GM23338 (cell line): ENCODE data around the gene CDH23. TPM values are rescaled to one million over a fixed set of nuclear protein-coding genes. Genes with fewer than 3 reads are reported as not detected.

Experiments
- ATAC-seq: fragments of 200-7000 bp; cut with Tn5 transposase; 3 replicates; pipeline ENCODE4 v1.9.1; 2020
- DNase-seq: peaks from one replicate; pipeline ENCODE4 v3.0.0-alpha.2; 2015; ENCODE audit warnings: low spot score
- H2AFZ ChIP-seq: fragments of 200-600 bp; sonication (generic); 2 replicates; pipeline ENCODE4 v1.8.0; 2016; ENCODE audit warnings: antibody characterized with exemption, mild to moderate bottlenecking, moderate library complexity
- H3F3A ChIP-seq: fragments of 200-600 bp; sonication (generic); replicated peaks from 2 replicates; pipeline ENCODE4 v1.8.0; 2017; ENCODE audit warnings: antibody characterized with exemption, mixed run types, low read depth
- H3K27ac ChIP-seq: fragments of 200-600 bp; sonication (generic); 2 replicates; pipeline ENCODE4 v1.6.1; 2016; ENCODE audit warnings: low read depth
- H3K27me3 ChIP-seq: fragments of 200-600 bp; sonication (generic); 2 replicates; pipeline ENCODE4 v1.8.0; 2016; ENCODE audit warnings: mild to moderate bottlenecking, mixed run types, moderate library complexity; ENCODE audit not compliant: insufficient read depth
- H3K36me3 ChIP-seq: fragments of 200-600 bp; sonication (generic); 2 replicates; pipeline ENCODE4 v1.8.0; 2016; ENCODE audit warnings: mild to moderate bottlenecking; ENCODE audit not compliant: insufficient read depth
- H3K4me1 ChIP-seq: fragments of 200-600 bp; sonication (generic); 2 replicates; pipeline ENCODE4 v1.8.0; 2016; ENCODE audit warnings: mild to moderate bottlenecking, moderate library complexity; ENCODE audit not compliant: insufficient read depth
- H3K4me2 ChIP-seq: fragments of 200-600 bp; sonication (generic); 2 replicates; pipeline ENCODE4 v1.7.1; 2017; ENCODE audit warnings: mixed run types
- H3K4me3 ChIP-seq: fragments of 200-600 bp; sonication (generic); 2 replicates; pipeline ENCODE4 v1.6.1; 2016; ENCODE audit warnings: mixed run types
- H3K79me2 ChIP-seq: fragments of 200-600 bp; sonication (generic); replicated peaks from 2 replicates; pipeline ENCODE4 v1.8.0; 2017; ENCODE audit warnings: mild to moderate bottlenecking; ENCODE audit not compliant: insufficient read depth
- H3K9me2 ChIP-seq: fragments of 200-600 bp; sonication (generic); 2 replicates; pipeline ENCODE4 v1.8.0; 2017; ENCODE audit not compliant: insufficient read depth
- H4K20me1 ChIP-seq: fragments of 200-600 bp; sonication (generic); replicated peaks from 2 replicates; pipeline ENCODE4 v1.8.0; 2017; ENCODE audit warnings: mild to moderate bottlenecking; ENCODE audit not compliant: insufficient read depth
- H3K27ac Mint-ChIP-seq: 2 replicates; pipeline ENCODE4 v1.8.0; 2020; ENCODE audit warnings: inconsistent platforms, mild to moderate bottlenecking, moderate library complexity, mixed read lengths
- H3K27me3 Mint-ChIP-seq: 3 replicates; pipeline ENCODE4 v1.8.0; 2022; ENCODE audit warnings: low read depth, mild to moderate bottlenecking, moderate library complexity, mixed read lengths, inconsistent platforms; ENCODE audit not compliant: insufficient read depth, poor library complexity
- H3K36me3 Mint-ChIP-seq: 3 replicates; pipeline ENCODE4 v1.8.0; 2021; ENCODE audit warnings: low read depth, mild to moderate bottlenecking, inconsistent platforms, moderate library complexity, mixed read lengths
- H3K4me1 Mint-ChIP-seq: 3 replicates; pipeline ENCODE4 v1.8.0; 2020; ENCODE audit warnings: mild to moderate bottlenecking, inconsistent platforms, mixed read lengths
- H3K4me3 Mint-ChIP-seq: 3 replicates; pipeline ENCODE4 v1.8.0; 2021; ENCODE audit warnings: moderate library complexity, mild to moderate bottlenecking, inconsistent platforms, mixed read lengths
- H3K9me3 Mint-ChIP-seq: 3 replicates; pipeline ENCODE4 v1.8.0; 2020; ENCODE audit warnings: moderate library complexity, mild to moderate bottlenecking, inconsistent platforms, mixed read lengths
- JUNB ChIP-seq: IDR thresholded peaks from one replicate; pipeline ENCODE4 v1.6.1; 2016; ENCODE audit warnings: antibody characterized with exemption; ENCODE audit not compliant: unreplicated experiment
- NANOG ChIP-seq: IDR thresholded peaks from 2 replicates; pipeline ENCODE4 v1.6.1; 2016; ENCODE audit warnings: antibody characterized with exemption, borderline replicate concordance
- POLR2AphosphoS5 ChIP-seq: IDR thresholded peaks from 2 replicates; pipeline ENCODE4 v1.6.1; 2016; ENCODE audit warnings: antibody characterized with exemption, low read depth
- STAT1 ChIP-seq: IDR thresholded peaks from one replicate; pipeline ENCODE4 v1.6.1; 2016; ENCODE audit warnings: antibody characterized with exemption; ENCODE audit not compliant: unreplicated experiment
- ZNF462 ChIP-seq: fragments of 250-450 bp; sonication (Bioruptor Pico); IDR thresholded peaks from 2 replicates; pipeline ENCODE4 v1.5.0; 2020; ENCODE audit warnings: mild to moderate bottlenecking, moderate library complexity
- polyA plus RNA-seq: library from polyadenylated mRNA; unstranded; fragments of >200 nt; fragmentation: Nextera tagmentation; extraction: Ambion mirVana; gene quantifications from 2 replicates; pipeline ENCODE4 v1.2.1, GENCODE V29; 2016
- total RNA-seq: library from RNA; depleted of rRNA; stranded (reverse); fragments of >200 nt; shearing (Covaris generic); gene quantifications from 2 replicates; pipeline ENCODE4 v1.2.3, GENCODE V29; 2014
- TF ChIP-seq, protein P1 (sequence below), 2 experiments: fragments of 200-600 bp in 1 of 2; sonication (generic) in 1 of 2; conservative IDR thresholded peaks; 2 replicates each; pipeline versions ENCODE4 v1.5.1 to v1.6.1; 2016 to 2017; ENCODE audit warnings: antibody characterized with exemption in 2 of 2, low read depth in 2 of 2, mild to moderate bottlenecking in 2 of 2, moderate library complexity in 1 of 2
- TF ChIP-seq, protein P2 (sequence below): IDR thresholded peaks from one replicate; pipeline ENCODE4 v1.6.1; 2018; ENCODE audit warnings: antibody characterized with exemption; ENCODE audit not compliant: unreplicated experiment

The CDH23 gene
- total and polyA plus RNA-seq, 2 experiments from 2014 or later: 0.95 to 4.3 TPM

DNA sequence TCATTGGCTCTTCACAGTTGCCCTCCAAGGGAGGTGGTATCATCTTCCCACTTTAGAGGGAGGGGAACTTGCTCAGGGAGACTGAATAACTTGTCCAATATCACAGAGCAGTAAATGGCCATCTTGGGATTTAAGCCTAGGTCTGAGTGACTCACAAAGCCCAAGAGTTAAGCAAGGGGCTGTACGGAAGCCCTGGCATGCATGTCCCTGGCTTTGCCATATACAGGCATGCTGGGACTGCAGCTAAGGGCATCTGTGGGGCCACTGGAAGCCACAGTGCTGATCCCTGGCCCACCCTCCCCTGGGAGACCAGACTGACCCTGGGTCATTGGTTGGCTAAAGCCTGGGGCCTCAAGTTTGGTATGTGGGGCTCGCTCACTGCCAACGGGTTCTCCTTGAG, 373.5 kb downstream of the CDH23 start:
- ATAC-seq (no peak), DNase-seq (no peak)
- H3K36me3 ChIP-seq: no peaks in the 10 kb centered on the region
- no peak overlapping the region for H2AFZ ChIP-seq
- H3K9me2 ChIP-seq: no peaks in the 10 kb centered on the region
- H3K27ac Mint-ChIP-seq: no peak overlapping the region
- H3K27ac ChIP-seq: no peak overlapping the region
- H3K4me3 ChIP-seq: no peak overlapping the region
- no peaks in the 10 kb centered on the region for H3K4me1 ChIP-seq
- H3K4me2 ChIP-seq: no peak overlapping the region
- no peaks in the 10 kb centered on the region for H3F3A ChIP-seq
- peaks cover 9% of the 10 kb centered on the region for H3K4me1 Mint-ChIP-seq
- peaks cover 12% of the 10 kb centered on the region; the same call in 1 of the 2 replicates for H3K27me3 ChIP-seq
- no peaks in the 10 kb centered on the region for H3K79me2 ChIP-seq
- no peak overlapping the region for H3K4me3 Mint-ChIP-seq
- H3K36me3 Mint-ChIP-seq: no peaks in the 10 kb centered on the region
- TF ChIP-seq NANOG (no peak), POLR2AphosphoS5 (no peak), STAT1 (no peak), ZNF462 (CRISPR knock-in tag) (no peak), JUNB (no peak)
- TF ChIP-seq, protein P1, sequence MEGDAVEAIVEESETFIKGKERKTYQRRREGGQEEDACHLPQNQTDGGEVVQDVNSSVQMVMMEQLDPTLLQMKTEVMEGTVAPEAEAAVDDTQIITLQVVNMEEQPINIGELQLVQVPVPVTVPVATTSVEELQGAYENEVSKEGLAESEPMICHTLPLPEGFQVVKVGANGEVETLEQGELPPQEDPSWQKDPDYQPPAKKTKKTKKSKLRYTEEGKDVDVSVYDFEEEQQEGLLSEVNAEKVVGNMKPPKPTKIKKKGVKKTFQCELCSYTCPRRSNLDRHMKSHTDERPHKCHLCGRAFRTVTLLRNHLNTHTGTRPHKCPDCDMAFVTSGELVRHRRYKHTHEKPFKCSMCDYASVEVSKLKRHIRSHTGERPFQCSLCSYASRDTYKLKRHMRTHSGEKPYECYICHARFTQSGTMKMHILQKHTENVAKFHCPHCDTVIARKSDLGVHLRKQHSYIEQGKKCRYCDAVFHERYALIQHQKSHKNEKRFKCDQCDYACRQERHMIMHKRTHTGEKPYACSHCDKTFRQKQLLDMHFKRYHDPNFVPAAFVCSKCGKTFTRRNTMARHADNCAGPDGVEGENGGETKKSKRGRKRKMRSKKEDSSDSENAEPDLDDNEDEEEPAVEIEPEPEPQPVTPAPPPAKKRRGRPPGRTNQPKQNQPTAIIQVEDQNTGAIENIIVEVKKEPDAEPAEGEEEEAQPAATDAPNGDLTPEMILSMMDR (conservative IDR thresholded peaks at IDR 0.05; ENCODE audit: low read depth in 2 of 2): no peak
- TF ChIP-seq, protein P2, sequence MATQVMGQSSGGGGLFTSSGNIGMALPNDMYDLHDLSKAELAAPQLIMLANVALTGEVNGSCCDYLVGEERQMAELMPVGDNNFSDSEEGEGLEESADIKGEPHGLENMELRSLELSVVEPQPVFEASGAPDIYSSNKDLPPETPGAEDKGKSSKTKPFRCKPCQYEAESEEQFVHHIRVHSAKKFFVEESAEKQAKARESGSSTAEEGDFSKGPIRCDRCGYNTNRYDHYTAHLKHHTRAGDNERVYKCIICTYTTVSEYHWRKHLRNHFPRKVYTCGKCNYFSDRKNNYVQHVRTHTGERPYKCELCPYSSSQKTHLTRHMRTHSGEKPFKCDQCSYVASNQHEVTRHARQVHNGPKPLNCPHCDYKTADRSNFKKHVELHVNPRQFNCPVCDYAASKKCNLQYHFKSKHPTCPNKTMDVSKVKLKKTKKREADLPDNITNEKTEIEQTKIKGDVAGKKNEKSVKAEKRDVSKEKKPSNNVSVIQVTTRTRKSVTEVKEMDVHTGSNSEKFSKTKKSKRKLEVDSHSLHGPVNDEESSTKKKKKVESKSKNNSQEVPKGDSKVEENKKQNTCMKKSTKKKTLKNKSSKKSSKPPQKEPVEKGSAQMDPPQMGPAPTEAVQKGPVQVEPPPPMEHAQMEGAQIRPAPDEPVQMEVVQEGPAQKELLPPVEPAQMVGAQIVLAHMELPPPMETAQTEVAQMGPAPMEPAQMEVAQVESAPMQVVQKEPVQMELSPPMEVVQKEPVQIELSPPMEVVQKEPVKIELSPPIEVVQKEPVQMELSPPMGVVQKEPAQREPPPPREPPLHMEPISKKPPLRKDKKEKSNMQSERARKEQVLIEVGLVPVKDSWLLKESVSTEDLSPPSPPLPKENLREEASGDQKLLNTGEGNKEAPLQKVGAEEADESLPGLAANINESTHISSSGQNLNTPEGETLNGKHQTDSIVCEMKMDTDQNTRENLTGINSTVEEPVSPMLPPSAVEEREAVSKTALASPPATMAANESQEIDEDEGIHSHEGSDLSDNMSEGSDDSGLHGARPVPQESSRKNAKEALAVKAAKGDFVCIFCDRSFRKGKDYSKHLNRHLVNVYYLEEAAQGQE: no peak
- H3K9me3 Mint-ChIP-seq: no peaks in the 10 kb centered on the region; the same call in 2 of the 3 replicates
- H4K20me1 ChIP-seq: no peaks in the 10 kb centered on the region
- H3K27me3 Mint-ChIP-seq: peaks cover 14% of the 10 kb centered on the region
